Measurements from ENCODE around the gene ELAC1.

The ELAC1 gene

DNA sequence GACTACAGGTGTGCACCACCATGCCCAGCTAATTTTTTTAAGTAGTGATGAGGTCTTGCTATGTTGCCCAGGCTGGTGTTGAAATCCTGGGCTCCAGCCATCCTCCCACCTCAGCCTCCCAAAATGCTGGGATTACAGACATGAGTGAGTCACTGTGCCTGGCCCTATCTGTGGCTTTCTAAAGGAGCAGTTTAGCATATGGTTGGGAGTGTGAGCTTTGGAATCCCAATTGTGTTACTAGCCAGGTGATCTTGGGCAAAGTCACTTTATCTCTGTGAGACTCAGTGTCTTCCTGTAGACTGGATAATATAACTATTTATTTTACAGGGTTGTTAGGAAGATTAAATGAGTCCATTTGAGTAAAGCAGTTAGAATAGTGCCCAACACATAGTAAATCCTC is 42.4 kb downstream of the ELAC1 start:
- no peak for DNase-seq (ENCODE audit: extremely low spot score)
- ChIA-PET CTCF (interaction anchor here (0.8 to 1.0 kb wide), 3 partner anchors 15 to 29 kb away, joined by 3 to 4 read pairs (median 3); partner anchors contain the start of gene SMAD4), POLR2A (no interaction called here)
- TF ChIP-seq, protein P1, sequence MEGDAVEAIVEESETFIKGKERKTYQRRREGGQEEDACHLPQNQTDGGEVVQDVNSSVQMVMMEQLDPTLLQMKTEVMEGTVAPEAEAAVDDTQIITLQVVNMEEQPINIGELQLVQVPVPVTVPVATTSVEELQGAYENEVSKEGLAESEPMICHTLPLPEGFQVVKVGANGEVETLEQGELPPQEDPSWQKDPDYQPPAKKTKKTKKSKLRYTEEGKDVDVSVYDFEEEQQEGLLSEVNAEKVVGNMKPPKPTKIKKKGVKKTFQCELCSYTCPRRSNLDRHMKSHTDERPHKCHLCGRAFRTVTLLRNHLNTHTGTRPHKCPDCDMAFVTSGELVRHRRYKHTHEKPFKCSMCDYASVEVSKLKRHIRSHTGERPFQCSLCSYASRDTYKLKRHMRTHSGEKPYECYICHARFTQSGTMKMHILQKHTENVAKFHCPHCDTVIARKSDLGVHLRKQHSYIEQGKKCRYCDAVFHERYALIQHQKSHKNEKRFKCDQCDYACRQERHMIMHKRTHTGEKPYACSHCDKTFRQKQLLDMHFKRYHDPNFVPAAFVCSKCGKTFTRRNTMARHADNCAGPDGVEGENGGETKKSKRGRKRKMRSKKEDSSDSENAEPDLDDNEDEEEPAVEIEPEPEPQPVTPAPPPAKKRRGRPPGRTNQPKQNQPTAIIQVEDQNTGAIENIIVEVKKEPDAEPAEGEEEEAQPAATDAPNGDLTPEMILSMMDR (IDR thresholded peaks at IDR 0.05; ENCODE audit: control extremely low read depth, extremely low read depth, low read depth, missing control alignments): no peak

DNA sequence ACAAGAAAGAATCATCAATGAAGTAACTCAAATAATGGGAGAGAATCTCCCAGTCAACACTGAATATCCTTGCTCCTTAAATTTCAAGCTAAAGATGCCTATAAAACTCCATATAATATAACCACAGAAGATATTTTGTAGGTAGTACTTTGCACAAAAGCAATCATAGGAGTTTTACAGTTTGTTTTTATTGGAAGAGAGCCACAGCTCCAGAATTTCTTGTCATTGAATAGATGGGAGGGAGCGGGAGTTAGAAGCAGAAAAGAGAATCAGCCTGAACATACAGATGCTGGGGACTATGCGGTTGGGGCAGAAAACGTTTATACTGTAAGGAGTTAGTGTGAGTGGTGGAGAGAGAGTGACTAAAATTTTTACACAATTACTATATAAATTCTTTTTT is 43.9 kb downstream of the ELAC1 start:
- POLR2A ChIA-PET: no interaction called here

DNA sequence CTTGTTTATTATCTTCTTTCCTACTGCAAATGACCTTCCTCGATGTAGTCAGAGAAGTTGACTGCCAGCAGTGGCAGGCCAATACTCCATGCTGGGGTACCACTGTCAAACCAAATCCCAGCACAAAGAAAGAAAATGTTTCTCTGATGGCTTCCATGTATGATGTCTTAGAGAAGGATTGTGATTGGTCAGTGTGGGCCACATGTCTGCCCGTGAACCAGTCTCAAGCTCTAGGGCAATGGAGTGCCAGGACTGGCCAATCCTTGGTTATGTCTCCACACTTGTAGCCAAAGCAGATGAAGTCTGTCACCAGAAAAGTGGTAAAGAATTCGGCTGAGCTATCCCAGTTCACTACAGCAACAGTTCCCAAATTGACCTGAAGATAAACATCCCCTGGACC is 44.6 kb downstream of the ELAC1 start:
- POLR2A ChIA-PET: no interaction called here
- DNase-seq (ENCODE audit: extremely low spot score): no peak
- CTCF ChIA-PET: interaction anchor here (1.4 kb wide), 1 partner anchor 23 kb away, joined by 3 read pairs; no protein-coding TSS in a partner anchor
- TF ChIP-seq, protein P1 (IDR thresholded peaks at IDR 0.05; ENCODE audit: control extremely low read depth, extremely low read depth, low read depth, missing control alignments): no peak

More for the DNA sequence above, 43.9 kb downstream of the ELAC1 start:
- CTCF ChIA-PET: interaction anchor here (1.4 kb wide), 1 partner anchor 24 kb away, joined by 3 read pairs; no protein-coding TSS in a partner anchor
- TF ChIP-seq, protein P1 (IDR thresholded peaks at IDR 0.05; ENCODE audit: control extremely low read depth, extremely low read depth, low read depth, missing control alignments): no peak
- DNase-seq (ENCODE audit: extremely low spot score): no peak

DNA sequence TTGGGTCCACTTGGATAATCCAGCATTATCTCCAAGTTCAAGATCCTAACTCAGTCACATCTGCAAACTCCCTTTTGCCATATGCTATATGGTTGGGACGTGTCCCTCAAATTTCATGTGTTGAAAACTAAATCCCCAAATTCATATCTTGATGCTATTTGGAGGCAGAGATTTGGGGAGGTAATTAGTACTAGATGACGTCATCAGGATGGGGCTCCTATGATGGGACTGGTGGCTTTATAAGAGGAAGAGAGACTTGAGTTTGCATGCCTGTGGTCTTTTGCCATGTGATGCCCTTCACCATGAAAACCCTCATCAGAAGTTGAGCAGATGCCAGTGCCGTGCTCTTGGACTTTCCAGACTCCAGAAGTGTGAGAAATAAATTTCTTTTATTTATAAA is 45.4 kb downstream of the ELAC1 start:
- CTCF ChIA-PET: no interaction called here
- TF ChIP-seq, protein P1 (IDR thresholded peaks at IDR 0.05; ENCODE audit: control extremely low read depth, extremely low read depth, low read depth, missing control alignments): no peak
- POLR2A ChIA-PET: no interaction called here
- DNase-seq (ENCODE audit: extremely low spot score): no peak

DNA sequence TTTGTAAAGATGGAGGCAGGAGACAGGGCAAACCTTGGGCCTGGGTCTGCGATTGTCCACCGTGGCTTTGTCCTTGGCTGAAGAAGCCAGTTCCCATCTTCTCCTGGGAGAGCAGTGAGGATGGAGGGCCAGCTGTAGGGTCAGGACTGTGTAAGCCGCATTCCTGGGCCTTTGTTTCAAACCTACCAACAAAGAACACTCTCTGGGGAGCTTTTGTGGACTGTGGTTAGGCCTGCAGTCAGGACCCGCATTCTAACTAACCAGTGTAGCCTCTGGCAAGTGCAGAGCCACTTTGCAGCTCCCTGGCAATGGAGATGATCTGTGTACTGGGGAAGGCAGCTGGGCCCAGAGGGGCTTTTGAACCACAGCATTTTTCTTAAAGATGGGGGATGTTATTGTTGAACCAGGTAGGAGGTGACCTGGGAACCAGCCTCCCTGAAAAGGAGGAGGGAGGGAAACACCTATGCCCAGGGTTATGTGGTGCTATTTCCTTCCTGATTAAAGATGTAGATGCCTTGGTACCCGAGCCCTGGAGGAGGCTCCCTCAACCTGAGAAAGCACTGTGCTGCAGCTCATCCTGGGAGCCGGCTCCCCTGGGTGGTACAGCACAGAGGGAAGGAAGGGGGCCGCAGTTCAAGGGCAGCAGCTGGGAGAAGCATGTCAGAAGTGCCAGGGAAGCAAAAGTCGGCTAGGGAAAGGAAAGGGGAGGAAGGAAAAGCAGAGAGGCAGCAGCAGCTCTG is 49.5 kb downstream of the ELAC1 start:
- no peak for DNase-seq (ENCODE audit: extremely low spot score)
- CTCF ChIA-PET: no interaction called here
- POLR2A ChIA-PET: no interaction called here
- TF ChIP-seq, protein P1 (IDR thresholded peaks at IDR 0.05; ENCODE audit: control extremely low read depth, extremely low read depth, low read depth, missing control alignments): no peak

DNA sequence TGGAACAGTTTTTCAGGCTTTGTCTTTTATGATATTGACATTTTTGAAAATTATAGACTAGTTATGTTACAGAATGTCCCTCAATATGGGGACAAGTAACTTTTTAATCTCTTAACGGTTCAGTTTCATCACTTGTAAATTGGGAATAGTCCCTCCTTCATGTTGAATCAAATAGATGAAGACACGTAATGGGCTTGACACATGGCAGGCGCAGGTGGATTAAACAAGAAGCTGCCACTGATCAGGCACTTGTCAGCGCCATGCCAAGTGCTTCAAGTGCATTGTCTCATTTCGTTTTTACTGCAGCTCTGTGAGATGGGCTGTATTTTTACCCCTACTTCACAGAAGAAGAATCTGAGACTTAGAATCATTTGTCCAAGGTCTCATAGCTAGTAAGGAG is 52.7 kb downstream of the ELAC1 start:
- TF ChIP-seq, protein P1 (IDR thresholded peaks at IDR 0.05; ENCODE audit: control extremely low read depth, extremely low read depth, low read depth, missing control alignments): no peak
- no peak for DNase-seq (ENCODE audit: extremely low spot score)
- ChIA-PET CTCF (interaction anchor here (1.0 to 1.3 kb wide), 2 partner anchors 9 to 200 kb away, joined by 3 read pairs; partner anchors contain the start of genes MRO and SMAD4), POLR2A (no interaction called here)

All from GM10248 (cell line).